ENCODE results near the gene IL17RD.

Gene IL17RD

DNA sequence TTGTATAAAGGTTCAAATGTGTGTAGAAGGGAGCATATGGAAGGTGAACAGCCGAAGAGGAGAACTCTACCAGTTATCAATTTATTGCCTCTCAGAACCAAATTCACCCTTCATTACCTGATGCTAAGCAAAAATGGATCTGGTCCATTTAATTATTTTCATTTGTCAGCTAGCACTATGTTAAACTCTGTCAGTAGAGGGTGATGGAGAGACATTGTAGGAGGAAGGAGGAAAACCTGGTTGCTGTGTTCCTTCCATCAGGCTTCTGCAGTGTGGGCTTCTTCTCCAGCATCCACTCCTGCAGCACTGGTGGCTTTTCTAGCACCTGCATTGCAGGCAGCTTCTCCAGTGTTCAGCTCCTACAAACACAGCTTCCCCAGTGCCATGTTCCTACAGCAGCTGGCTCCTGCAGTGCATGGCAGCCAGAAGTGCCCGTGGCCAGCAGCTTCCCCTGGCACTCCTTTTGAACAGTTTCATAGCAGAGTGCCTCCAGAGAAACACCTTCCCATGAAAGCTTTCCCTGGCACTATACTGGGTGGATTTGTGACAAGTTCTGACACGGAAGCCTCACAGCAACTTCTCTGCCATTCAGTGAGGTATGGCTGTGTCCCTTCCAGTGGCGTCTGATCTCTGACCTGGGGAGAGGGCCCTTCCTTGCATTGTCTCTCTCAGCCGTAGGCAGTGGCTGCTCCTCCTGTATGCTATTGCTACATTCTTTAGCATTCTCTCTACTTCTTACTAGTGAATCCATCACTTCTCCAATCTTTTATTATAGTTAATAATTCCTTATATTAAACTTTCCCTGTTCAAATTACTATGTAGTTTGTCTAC lies 14.6 kb upstream of the IL17RD start:
- DNase-seq (ENCODE audit: low read depth) = no peak
- no peak overlapping the region for H3K4me3 ChIP-seq (ENCODE audit: low read depth, low read length)
- TF ChIP-seq CTCF (IDR thresholded peaks at IDR 0.05; ENCODE audit: control insufficient read depth, extremely low read depth, insufficient read depth) = peak; percentile 57

GRCh38 chr3:57176045-57176444 lies 10.9 kb upstream of the IL17RD start:
- no peak for DNase-seq (ENCODE audit: low read depth)
- no peak for TF ChIP-seq CTCF (IDR thresholded peaks at IDR 0.05; ENCODE audit: control insufficient read depth, extremely low read depth, insufficient read depth)
- H3K4me3 ChIP-seq (ENCODE audit: low read depth, low read length) = no peak overlapping the region

GRCh38 chr3:57173687-57174086 lies 8.5 kb upstream of the IL17RD start:
- TF ChIP-seq CTCF (IDR thresholded peaks at IDR 0.05; ENCODE audit: control insufficient read depth, extremely low read depth, insufficient read depth) = no peak
- no peak for DNase-seq (ENCODE audit: low read depth)
- no peak overlapping the region for H3K4me3 ChIP-seq (ENCODE audit: low read depth, low read length)

DNA sequence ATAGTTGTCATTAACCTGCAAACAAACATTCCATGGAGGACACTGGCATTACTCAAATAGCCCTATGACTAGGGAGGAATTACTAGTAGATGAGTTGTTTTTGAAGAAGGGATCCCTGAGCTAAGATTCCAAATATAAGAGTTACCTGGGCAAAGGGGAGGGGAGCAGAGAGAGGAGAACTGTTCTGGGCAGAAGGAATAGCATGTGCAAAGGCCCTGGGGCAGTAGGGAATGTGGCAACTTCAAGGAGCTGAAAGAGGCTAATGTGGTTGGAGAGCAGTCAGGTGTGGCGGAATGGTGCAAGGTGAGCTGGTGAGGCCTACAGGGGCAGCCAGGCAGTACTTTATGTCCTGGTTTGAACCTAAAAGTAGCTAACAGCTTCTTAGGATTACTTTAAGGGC lies 5.8 kb upstream of the IL17RD start:
- no peak for DNase-seq (ENCODE audit: low read depth)
- TF ChIP-seq CTCF (IDR thresholded peaks at IDR 0.05; ENCODE audit: control insufficient read depth, extremely low read depth, insufficient read depth) = no peak

DNA sequence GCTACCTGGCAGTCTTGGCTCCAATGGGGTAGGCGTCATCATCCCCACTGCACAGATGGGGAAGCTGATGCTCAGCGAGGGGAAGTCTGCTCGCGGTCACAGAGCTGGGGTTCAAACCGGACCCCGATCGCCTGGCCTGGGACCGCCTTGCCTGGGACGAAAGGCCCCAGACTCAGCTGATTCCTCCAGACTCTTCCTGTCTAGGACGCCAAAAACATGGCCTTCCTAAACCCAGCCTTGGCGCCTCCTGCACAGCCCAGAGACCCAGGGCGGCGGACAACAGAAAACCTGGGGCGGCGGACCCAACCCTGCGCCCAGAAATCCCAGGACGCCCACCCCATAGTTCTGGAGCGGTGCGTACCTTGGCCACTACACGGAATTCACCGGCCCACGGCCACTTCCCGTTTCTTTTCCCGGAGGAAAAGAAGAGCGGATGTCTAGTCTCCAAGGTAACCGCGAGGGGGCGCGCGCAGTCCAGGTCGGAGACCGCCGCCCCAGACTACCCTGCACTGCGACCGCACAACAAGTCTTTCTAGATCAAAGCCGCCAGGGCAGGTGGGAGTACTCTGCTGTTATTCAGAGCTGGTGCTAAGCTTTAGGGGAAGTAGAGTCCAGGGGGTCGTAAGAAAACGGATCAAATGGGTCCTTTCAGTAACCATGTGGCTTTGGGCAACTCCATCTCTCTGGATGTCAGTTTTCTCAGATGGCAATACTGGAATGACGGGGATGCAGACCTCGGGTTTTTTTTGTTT lies 4.9 kb upstream of the IL17RD start:
- peak; percentile 85 for TF ChIP-seq CTCF (IDR thresholded peaks at IDR 0.05; ENCODE audit: control insufficient read depth, extremely low read depth, insufficient read depth)
- H3K4me3 ChIP-seq (ENCODE audit: low read depth, low read length) = peak overlapping the region; percentile 52
- peak; percentile 42 for DNase-seq (ENCODE audit: low read depth)

More for the DNA sequence above, 5.8 kb upstream of the IL17RD start:
- H3K4me3 ChIP-seq (ENCODE audit: low read depth, low read length) = no peak overlapping the region

- no peak overlapping the region for H3K4me3 ChIP-seq (ENCODE audit: low read depth, low read length)
- DNase-seq (ENCODE audit: low read depth) = no peak
- TF ChIP-seq CTCF (IDR thresholded peaks at IDR 0.05; ENCODE audit: control insufficient read depth, extremely low read depth, insufficient read depth) = no peak
Observed at GRCh38 chr3:57169108-57169507, 4.0 kb upstream of the IL17RD start.
